IMR-90 (cell line): Measurements from ENCODE around the gene MGST1.

ENCODE experiments used
- FOS ChIP-seq: fragments of 150-350 bp; IDR thresholded peaks from 2 replicates; pipeline ENCODE4 v1.6.1; 2016; ENCODE audit warnings: low read depth, low read length
- TF ChIP-seq, protein P1 (sequence below): fragments of 150-350 bp; IDR thresholded peaks from 2 replicates; pipeline ENCODE4 v1.6.1; 2017; ENCODE audit warnings: mild to moderate bottlenecking, antibody characterized with exemption, low read length, low read depth
- TF ChIP-seq, protein P2 (sequence below): conservative IDR thresholded peaks from 2 replicates; pipeline ENCODE4 v1.5.1; 2012; ENCODE audit warnings: mild to moderate bottlenecking, low read depth, low read length, improper control_type of control experiment

DNA sequence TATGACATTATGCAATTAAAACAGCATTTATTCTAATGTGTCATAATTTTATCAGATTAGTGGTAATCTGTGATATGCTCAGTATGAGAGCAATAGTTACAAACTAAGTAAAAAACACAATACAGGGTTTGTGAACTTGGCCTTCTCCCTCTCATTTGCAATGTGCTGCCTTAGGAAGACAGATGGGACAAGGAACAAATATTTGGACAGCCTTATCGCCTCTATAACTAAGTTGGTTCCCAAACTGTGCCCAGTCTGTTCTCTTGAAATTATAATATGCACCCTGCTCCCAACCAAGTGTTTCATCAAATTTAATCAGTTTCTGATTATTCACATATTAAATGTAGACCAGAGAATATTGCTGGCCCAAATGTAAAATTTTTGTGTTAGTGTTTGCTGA, 22.7 kb downstream of the MGST1 start:
- TF ChIP-seq, protein P1, sequence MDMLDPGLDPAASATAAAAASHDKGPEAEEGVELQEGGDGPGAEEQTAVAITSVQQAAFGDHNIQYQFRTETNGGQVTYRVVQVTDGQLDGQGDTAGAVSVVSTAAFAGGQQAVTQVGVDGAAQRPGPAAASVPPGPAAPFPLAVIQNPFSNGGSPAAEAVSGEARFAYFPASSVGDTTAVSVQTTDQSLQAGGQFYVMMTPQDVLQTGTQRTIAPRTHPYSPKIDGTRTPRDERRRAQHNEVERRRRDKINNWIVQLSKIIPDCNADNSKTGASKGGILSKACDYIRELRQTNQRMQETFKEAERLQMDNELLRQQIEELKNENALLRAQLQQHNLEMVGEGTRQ: no peak
- TF ChIP-seq FOS: no peak
- TF ChIP-seq, protein P2, sequence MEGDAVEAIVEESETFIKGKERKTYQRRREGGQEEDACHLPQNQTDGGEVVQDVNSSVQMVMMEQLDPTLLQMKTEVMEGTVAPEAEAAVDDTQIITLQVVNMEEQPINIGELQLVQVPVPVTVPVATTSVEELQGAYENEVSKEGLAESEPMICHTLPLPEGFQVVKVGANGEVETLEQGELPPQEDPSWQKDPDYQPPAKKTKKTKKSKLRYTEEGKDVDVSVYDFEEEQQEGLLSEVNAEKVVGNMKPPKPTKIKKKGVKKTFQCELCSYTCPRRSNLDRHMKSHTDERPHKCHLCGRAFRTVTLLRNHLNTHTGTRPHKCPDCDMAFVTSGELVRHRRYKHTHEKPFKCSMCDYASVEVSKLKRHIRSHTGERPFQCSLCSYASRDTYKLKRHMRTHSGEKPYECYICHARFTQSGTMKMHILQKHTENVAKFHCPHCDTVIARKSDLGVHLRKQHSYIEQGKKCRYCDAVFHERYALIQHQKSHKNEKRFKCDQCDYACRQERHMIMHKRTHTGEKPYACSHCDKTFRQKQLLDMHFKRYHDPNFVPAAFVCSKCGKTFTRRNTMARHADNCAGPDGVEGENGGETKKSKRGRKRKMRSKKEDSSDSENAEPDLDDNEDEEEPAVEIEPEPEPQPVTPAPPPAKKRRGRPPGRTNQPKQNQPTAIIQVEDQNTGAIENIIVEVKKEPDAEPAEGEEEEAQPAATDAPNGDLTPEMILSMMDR: no peak
